HepG2 (cell line): ENCODE data around the gene ARMH1. TPM values are rescaled to one million over a fixed set of nuclear protein-coding genes. Genes with fewer than 3 reads are reported as not detected.

Source experiments
- ATAC-seq: fragments of 200-7000 bp; cut with Tn5 transposase; 3 replicates; pipeline ENCODE4 v1.9.1; 2020; ENCODE audit warnings: mild to moderate bottlenecking, moderate library complexity
- BruUV-seq: library from RNA; stranded (reverse); fragments of 400-500 nt; replicated peaks from 2 replicates; lab custom pipeline; 2021; lab: Mats Ljungman, UMichigan
- CTCF ChIA-PET: fragments of 300-600 bp; formaldehyde crosslinking; extraction: SDS; loops from one replicate; lab custom pipeline; 2021; ENCODE audit warnings: low total read pairs, inconsistent platforms, low intra/inter-chr PET ratio; lab: Yijun Ruan, JAX
- POLR2A ChIA-PET: fragments of 350-600 bp; sonication (Branson Sonifier 250); formaldehyde crosslinking; loops from one replicate; lab custom pipeline; 2020; ENCODE audit warnings: antibody characterized with exemption, inconsistent platforms; lab: Yijun Ruan, JAX
- DNase-seq: peaks from one replicate; pipeline ENCODE4 v3.0.0-alpha.2; 2015; ENCODE audit warnings: low spot score
- FAIRE-seq: peaks from 3 replicates; lab custom pipeline; 2011; peaks lifted over from hg19 to GRCh38; lab: Jason Lieb, UNC
- H2AFZ ChIP-seq: one replicate; pipeline ENCODE4 v1.6.1; 2011; ENCODE audit warnings: low read length, inconsistent platforms
- H3K27ac ChIP-seq: fragments of 300-600 bp; 3 replicates; pipeline ENCODE4 v1.8.0; 2011; ENCODE audit warnings: mixed run types, mild to moderate bottlenecking, mixed read lengths, low read length, inconsistent platforms; ENCODE audit not compliant: insufficient read depth; ENCODE audit errors: extremely low read length
- H3K27me3 ChIP-seq, 2 experiments: fragments of 200-600 bp in 1 of 2; 2 replicates in 1 of 2; 3 replicates in 1 of 2; pipeline versions ENCODE4 v1.6.0 to v1.8.0; 2011; ENCODE audit warnings: low read length in 2 of 2, mild to moderate bottlenecking in 2 of 2, moderate library complexity in 2 of 2, inconsistent platforms in 1 of 2; ENCODE audit not compliant: insufficient read depth in 2 of 2, control insufficient read depth in 1 of 2
- H3K36me3 ChIP-seq, 2 experiments: fragments of 200-600 bp in 1 of 2; replicated peaks in 1 of 2; 2 replicates in 1 of 2; 3 replicates in 1 of 2; pipeline versions ENCODE4 v1.5.1 to v1.8.0; 2011; ENCODE audit warnings: low read length in 2 of 2, inconsistent platforms in 1 of 2; ENCODE audit not compliant: insufficient read depth in 2 of 2, control insufficient read depth in 1 of 2
- H3K4me1 ChIP-seq: 2 replicates; pipeline ENCODE4 v1.5.1; 2012; ENCODE audit warnings: low read length, inconsistent platforms; ENCODE audit not compliant: insufficient read depth
- H3K4me2 ChIP-seq: 2 replicates; pipeline ENCODE4 v1.6.0; 2011; ENCODE audit warnings: low read depth, low read length, inconsistent platforms
- H3K4me3 ChIP-seq, 3 experiments: fragments of 200-600 bp in 1 of 3; sonication (generic), shearing (Covaris generic) in 1 of 3; replicated peaks in 1 of 3; 2 replicates each; pipeline ENCODE4 v1.5.1; 2011 to 2016; ENCODE audit warnings: low read length in 3 of 3, inconsistent platforms in 2 of 3, low read depth in 2 of 3, mild to moderate bottlenecking in 2 of 3, control low read depth in 1 of 3, mixed read lengths in 1 of 3; ENCODE audit not compliant: insufficient read depth in 1 of 3
- H3K79me2 ChIP-seq: one replicate; pipeline ENCODE4 v1.6.1; 2011; ENCODE audit warnings: low read length, inconsistent platforms; ENCODE audit not compliant: insufficient read depth
- H3K9ac ChIP-seq: 2 replicates; pipeline ENCODE4 v1.6.0; 2011; ENCODE audit warnings: mild to moderate bottlenecking, low read depth, low read length, inconsistent platforms; ENCODE audit not compliant: insufficient read depth
- H3K9me3 ChIP-seq: 2 replicates; pipeline ENCODE4 v1.5.1; 2012; ENCODE audit warnings: mild to moderate bottlenecking, low read length
- H4K20me1 ChIP-seq: 2 replicates; pipeline ENCODE4 v1.6.0; 2011; ENCODE audit warnings: inconsistent platforms, mild to moderate bottlenecking, low read length, moderate library complexity; ENCODE audit not compliant: insufficient read depth
- BCL6 ChIP-seq: IDR thresholded peaks from 2 replicates; pipeline ENCODE4 v1.6.1; 2016; ENCODE audit warnings: missing genetic modification reagents, missing compliant biosample characterization
- DPF2 ChIP-seq: sonication (generic); formaldehyde crosslinking; IDR thresholded peaks from 2 replicates; pipeline ENCODE4 v1.4.0; 2020; ENCODE audit warnings: mild to moderate bottlenecking, low read depth, missing genetic modification reagents, borderline replicate concordance
- EED ChIP-seq: sonication (generic); formaldehyde crosslinking; IDR thresholded peaks from 2 replicates; pipeline ENCODE4 v1.5.0; 2020; ENCODE audit warnings: mild to moderate bottlenecking, missing genetic modification reagents
- ETV5 ChIP-seq: IDR thresholded peaks from 2 replicates; pipeline ENCODE4 v1.6.1; 2018; ENCODE audit warnings: missing biosample characterization, missing genetic modification reagents, inconsistent platforms, borderline replicate concordance
- FOXA3 ChIP-seq: IDR thresholded peaks from 2 replicates; pipeline ENCODE4 v1.6.1; 2016; ENCODE audit warnings: missing genetic modification reagents, missing compliant biosample characterization
- KAT2B ChIP-seq: fragments of 150-350 bp; IDR thresholded peaks from 2 replicates; pipeline ENCODE4 v1.6.1; 2014; ENCODE audit warnings: low read depth, low read length, borderline replicate concordance
- NCOA1 ChIP-seq: sonication (generic); formaldehyde crosslinking; IDR thresholded peaks from 2 replicates; pipeline ENCODE4 v1.9.0; 2021; ENCODE audit warnings: missing genetic modification reagents
- NCOR1 ChIP-seq: fragments of 200-600 bp; sonication (generic); IDR thresholded peaks from 2 replicates; pipeline ENCODE4 v1.7.0; 2017; ENCODE audit warnings: antibody characterized with exemption, low read length, borderline replicate concordance
- SMAD3 ChIP-seq: sonication (generic); formaldehyde crosslinking; IDR thresholded peaks from 2 replicates; pipeline ENCODE4 v1.4.0; 2020; ENCODE audit warnings: missing genetic modification reagents
- ZBTB21 ChIP-seq: sonication (generic); formaldehyde crosslinking; IDR thresholded peaks from 2 replicates; pipeline ENCODE4 v1.4.0; 2020; ENCODE audit warnings: missing genetic modification reagents
- ZNF17 ChIP-seq: sonication (generic); formaldehyde crosslinking; IDR thresholded peaks from 2 replicates; pipeline ENCODE4 v1.5.0; 2020; ENCODE audit warnings: mild to moderate bottlenecking, missing genetic modification reagents
- ZNF224 ChIP-seq: sonication (generic); formaldehyde crosslinking; IDR thresholded peaks from 2 replicates; pipeline ENCODE4 v1.5.0; 2020; ENCODE audit warnings: mild to moderate bottlenecking, missing genetic modification reagents
- ZNF441 ChIP-seq: sonication (generic); formaldehyde crosslinking; IDR thresholded peaks from 2 replicates; pipeline ENCODE4 v1.7.0; 2021; ENCODE audit warnings: missing genetic modification reagents, borderline replicate concordance
- ZNF614 ChIP-seq: IDR thresholded peaks from 2 replicates; pipeline ENCODE4 v1.6.1; 2018; ENCODE audit warnings: missing biosample characterization, missing genetic modification reagents, inconsistent platforms, borderline replicate concordance
- ZNF672 ChIP-seq: sonication (generic); formaldehyde crosslinking; IDR thresholded peaks from 2 replicates; pipeline ENCODE4 v1.8.1; 2022; ENCODE audit warnings: missing genetic modification reagents
- ZSCAN25 ChIP-seq: sonication (generic); formaldehyde crosslinking; IDR thresholded peaks from 2 replicates; pipeline ENCODE4 v1.8.0; 2022; ENCODE audit warnings: mild to moderate bottlenecking, missing genetic modification reagents
- ZZZ3 ChIP-seq: sonication (generic); formaldehyde crosslinking; IDR thresholded peaks from 2 replicates; pipeline ENCODE4 v1.4.0; 2020; ENCODE audit warnings: missing genetic modification reagents, mild to moderate bottlenecking, borderline replicate concordance
- WGBS: methylation state at CpG from one replicate; pipeline ENCODE4 v1.1.6; 2017; ENCODE audit warnings: low lambda C conversion rate; 5-methylcytosine and 5-hydroxymethylcytosine counted together
- in situ Hi-C: cut with HindIII; loops from 2 replicates; pipeline ENCODE4 v1.10.0; 2017; ENCODE audit warnings: low pct_unique_long_range_greater_than_20kb; ENCODE audit not compliant: extremely low pct_ligation_motif_present
- intact Hi-C: fragments of 100-400 bp; cut with micrococcal nuclease; formaldehyde crosslinking; loops from one replicate; pipeline ENCODE4 v1.10.0; 2022; ENCODE audit not compliant: unreplicated experiment
- polyA plus RNA-seq, 8 experiments: library from polyadenylated mRNA; depleted of rRNA in 3 of 8; stranded (reverse) in 7 of 8; unstranded in 1 of 8; fragments of >200 nt; fragmentation: Illumina TruSeq in 4 of 8; extraction: Trizol in 4 of 8; gene quantifications; 2 replicates each; pipeline versions ENCODE4 v1.2.1 to v1.2.3, GENCODE V29; 2011 to 2016; ENCODE audit warnings: low read depth in 4 of 8, missing spikeins in 1 of 8, mixed read lengths in 1 of 8; ENCODE audit not compliant: insufficient read depth in 1 of 8
- total RNA-seq, 5 experiments: library from RNA; depleted of rRNA; stranded (reverse); fragments of >200 nt; fragmentation: Illumina TruSeq; extraction: Trizol; gene quantifications; 2 replicates each; pipeline ENCODE4 v1.2.3, GENCODE V29; 2016; ENCODE audit warnings: low read depth in 1 of 5
- TF ChIP-seq, protein P1 (sequence below): sonication (generic); formaldehyde crosslinking; IDR thresholded peaks from 2 replicates; pipeline ENCODE4 v1.8.1; 2023; ENCODE audit warnings: missing genetic modification reagents, mild to moderate bottlenecking, borderline replicate concordance
- TF ChIP-seq, protein P2 (sequence below): sonication (generic); formaldehyde crosslinking; IDR thresholded peaks from 2 replicates; pipeline ENCODE4 v1.5.0; 2020; ENCODE audit warnings: missing genetic modification reagents, mild to moderate bottlenecking, borderline replicate concordance
- TF ChIP-seq, protein P3 (sequence below): sonication (generic); formaldehyde crosslinking; conservative IDR thresholded peaks from 2 replicates; pipeline ENCODE4 v1.8.0; 2022; ENCODE audit warnings: low read depth, missing genetic modification reagents

ARMH1 gene
- total and polyA plus RNA-seq, 2 of the 13 experiments (the other 11 are each of a cell fraction or from before 2014, with no cell fraction given), result 0.69 TPM; not detected in 1

DNA sequence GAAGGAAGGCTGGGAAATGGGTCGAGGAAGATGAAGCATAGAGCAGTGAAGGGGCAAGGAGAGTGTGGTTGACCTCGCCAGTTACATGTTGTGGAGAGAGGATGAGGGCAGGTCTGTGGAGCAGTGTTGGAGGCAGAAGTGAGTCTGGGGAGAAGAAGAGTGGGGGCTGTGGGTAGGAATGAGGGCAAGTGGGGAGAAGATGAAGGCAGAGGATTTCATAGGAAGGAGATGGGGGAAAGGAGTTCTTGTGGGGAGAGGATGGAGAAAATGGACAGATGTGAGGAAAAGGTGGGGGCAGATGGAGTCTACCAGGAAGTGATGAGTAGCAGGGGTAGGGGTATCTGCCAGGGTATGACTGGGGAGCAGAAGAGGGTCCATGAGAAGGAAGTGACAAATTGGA, 3.6 kb downstream of the ARMH1 start:
- no peaks in the 10 kb centered on the region for H3K9me3 ChIP-seq
- TF ChIP-seq, protein P1, sequence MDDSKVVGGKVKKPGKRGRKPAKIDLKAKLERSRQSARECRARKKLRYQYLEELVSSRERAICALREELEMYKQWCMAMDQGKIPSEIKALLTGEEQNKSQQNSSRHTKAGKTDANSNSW (CRISPR knock-in tag), result no peak
- no peak for TF ChIP-seq KAT2B
- no peak for TF ChIP-seq ZZZ3
- TF ChIP-seq FOXA3 (CRISPR knock-in tag), result no peak
- TF ChIP-seq ZSCAN25 (CRISPR knock-in tag), result no peak
- TF ChIP-seq, protein P2, sequence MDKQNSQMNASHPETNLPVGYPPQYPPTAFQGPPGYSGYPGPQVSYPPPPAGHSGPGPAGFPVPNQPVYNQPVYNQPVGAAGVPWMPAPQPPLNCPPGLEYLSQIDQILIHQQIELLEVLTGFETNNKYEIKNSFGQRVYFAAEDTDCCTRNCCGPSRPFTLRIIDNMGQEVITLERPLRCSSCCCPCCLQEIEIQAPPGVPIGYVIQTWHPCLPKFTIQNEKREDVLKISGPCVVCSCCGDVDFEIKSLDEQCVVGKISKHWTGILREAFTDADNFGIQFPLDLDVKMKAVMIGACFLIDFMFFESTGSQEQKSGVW, result no peak
- no peak for TF ChIP-seq ZNF614 (CRISPR knock-in tag)
- TF ChIP-seq EED (CRISPR knock-in tag), result no peak
- no peak for TF ChIP-seq ZBTB21 (CRISPR knock-in tag)
- TF ChIP-seq ETV5 (CRISPR knock-in tag), result no peak
- no peak for TF ChIP-seq NCOR1
- TF ChIP-seq NCOA1 (CRISPR knock-in tag), result no peak
- no peak for TF ChIP-seq BCL6
- no peak for TF ChIP-seq ZNF441
- TF ChIP-seq DPF2, result no peak
- no peak for TF ChIP-seq ZNF17
- TF ChIP-seq, protein P3, sequence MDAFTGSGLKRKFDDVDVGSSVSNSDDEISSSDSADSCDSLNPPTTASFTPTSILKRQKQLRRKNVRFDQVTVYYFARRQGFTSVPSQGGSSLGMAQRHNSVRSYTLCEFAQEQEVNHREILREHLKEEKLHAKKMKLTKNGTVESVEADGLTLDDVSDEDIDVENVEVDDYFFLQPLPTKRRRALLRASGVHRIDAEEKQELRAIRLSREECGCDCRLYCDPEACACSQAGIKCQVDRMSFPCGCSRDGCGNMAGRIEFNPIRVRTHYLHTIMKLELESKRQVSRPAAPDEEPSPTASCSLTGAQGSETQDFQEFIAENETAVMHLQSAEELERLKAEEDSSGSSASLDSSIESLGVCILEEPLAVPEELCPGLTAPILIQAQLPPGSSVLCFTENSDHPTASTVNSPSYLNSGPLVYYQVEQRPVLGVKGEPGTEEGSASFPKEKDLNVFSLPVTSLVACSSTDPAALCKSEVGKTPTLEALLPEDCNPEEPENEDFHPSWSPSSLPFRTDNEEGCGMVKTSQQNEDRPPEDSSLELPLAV, result no peak
- no peak for TF ChIP-seq ZNF224
- TF ChIP-seq SMAD3 (CRISPR knock-in tag), result no peak
- no peak for TF ChIP-seq ZNF672 (CRISPR knock-in tag)
- FAIRE-seq (no peak), ATAC-seq (no peak), DNase-seq (no peak)
- in situ Hi-C loops, result no loop called here
- no peaks in the 10 kb centered on the region for H3K36me3 ChIP-seq
- no TSS peak for BruUV-seq
- no peaks in the 10 kb centered on the region for H4K20me1 ChIP-seq
- H3K9ac ChIP-seq, result no peak overlapping the region
- CTCF ChIA-PET, result no interaction called here
- H3K27ac ChIP-seq, result no peak overlapping the region
- POLR2A ChIA-PET, result interaction anchor here (2.1 kb wide), 1 partner anchor 43 kb away, joined by 6 read pairs; no protein-coding TSS in a partner anchor
- no peak overlapping the region for H3K4me3 ChIP-seq
- H3K4me2 ChIP-seq, result no peak overlapping the region
- H3K27me3 ChIP-seq, result no peaks in the 10 kb centered on the region
- no peak overlapping the region for H2AFZ ChIP-seq
- H3K4me1 ChIP-seq, result peaks cover 91% of the 10 kb centered on the region
- intact Hi-C loops, result no loop called here
- 99% methylated on average over 2 of the region's 2 CpGs for WGBS
- H3K79me2 ChIP-seq, result peaks cover 3% of the 10 kb centered on the region
